Measurements from ENCODE around the gene RHOA. TPM values are rescaled to one million over a fixed set of nuclear protein-coding genes. Genes with fewer than 3 reads are reported as not detected.
A peak's percentile ranks its signal among the peaks of the same experiment; 100 is the strongest.

RHOA gene
- total and polyA plus RNA-seq, 10 of the 15 experiments (the other 5 are each of a cell fraction or from before 2014, with no cell fraction given) = 246 to 1,049 (median 515) TPM

DNA sequence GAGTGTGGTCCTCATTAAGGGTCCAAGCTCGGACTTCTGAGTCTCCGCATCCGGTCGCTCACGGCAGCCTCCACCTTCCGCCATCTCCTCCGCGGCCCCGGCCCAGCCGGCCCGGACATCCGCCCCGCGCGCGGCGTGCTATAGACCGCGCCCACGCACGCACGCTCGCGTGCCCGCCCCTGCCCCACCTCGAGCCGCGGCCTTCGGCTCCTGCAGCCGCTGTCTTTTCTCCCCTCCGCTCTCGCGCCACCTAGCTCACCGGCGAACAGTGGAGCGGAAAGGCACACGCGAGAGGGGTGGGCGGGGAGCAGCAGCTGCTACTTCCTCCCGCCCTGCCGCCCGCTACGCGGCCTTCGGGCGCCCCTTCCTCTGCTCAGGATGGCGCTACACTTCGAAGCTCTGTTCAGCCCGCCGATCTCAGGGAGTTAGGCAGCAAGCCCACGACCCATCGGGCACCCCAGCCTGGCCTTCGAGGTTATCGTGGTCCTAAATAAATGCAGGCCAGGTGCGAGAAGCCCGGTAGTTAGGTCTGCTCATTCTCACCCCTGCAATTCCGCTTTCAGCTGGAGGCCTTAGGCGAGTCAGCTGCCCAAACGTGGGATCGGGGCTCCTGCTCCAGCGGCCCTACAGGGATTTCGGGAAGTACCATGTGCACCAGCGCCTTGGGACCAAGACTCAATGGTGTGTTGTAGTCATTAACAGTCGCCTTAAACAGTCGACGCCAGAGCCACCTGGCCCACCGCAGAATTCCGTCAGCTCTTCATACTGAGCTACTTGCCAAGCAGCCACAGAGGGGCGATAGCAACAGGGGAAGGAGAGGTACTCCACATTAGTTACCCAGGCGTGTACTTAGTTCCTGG, 71.6 kb downstream of the RHOA start, which contains the start of gene USP4 (continued):
- TF ChIP-seq, protein P1, sequence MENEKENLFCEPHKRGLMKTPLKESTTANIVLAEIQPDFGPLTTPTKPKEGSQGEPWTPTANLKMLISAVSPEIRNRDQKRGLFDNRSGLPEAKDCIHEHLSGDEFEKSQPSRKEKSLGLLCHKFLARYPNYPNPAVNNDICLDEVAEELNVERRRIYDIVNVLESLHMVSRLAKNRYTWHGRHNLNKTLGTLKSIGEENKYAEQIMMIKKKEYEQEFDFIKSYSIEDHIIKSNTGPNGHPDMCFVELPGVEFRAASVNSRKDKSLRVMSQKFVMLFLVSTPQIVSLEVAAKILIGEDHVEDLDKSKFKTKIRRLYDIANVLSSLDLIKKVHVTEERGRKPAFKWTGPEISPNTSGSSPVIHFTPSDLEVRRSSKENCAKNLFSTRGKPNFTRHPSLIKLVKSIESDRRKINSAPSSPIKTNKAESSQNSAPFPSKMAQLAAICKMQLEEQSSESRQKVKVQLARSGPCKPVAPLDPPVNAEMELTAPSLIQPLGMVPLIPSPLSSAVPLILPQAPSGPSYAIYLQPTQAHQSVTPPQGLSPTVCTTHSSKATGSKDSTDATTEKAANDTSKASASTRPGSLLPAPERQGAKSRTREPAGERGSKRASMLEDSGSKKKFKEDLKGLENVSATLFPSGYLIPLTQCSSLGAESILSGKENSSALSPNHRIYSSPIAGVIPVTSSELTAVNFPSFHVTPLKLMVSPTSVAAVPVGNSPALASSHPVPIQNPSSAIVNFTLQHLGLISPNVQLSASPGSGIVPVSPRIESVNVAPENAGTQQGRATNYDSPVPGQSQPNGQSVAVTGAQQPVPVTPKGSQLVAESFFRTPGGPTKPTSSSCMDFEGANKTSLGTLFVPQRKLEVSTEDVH (IDR thresholded peaks at IDR 0.05; ENCODE audit: low read depth, partially characterized antibody) = no peak
- TF ChIP-seq ZNF274 (IDR thresholded peaks at IDR 0.05; ENCODE audit: insufficient read depth, insufficient read length) (no peak), HDGF (IDR thresholded peaks at IDR 0.05) (0 out of 2 replicates have a peak, but pooled peaks have one; percentile 36), RBBP5 (conservative IDR thresholded peaks at IDR 0.05) (no peak), BHLHE40 (IDR thresholded peaks at IDR 0.05; ENCODE audit: borderline replicate concordance in 1 of 2, low read depth in 2 of 2, low read length in 1 of 2) (peak; percentile 95 to 99), YBX1 (IDR thresholded peaks at IDR 0.05) (no peak), MYC (IDR thresholded peaks at IDR 0.05; ENCODE audit: insufficient read depth, insufficient read length, insufficient replicate concordance, low read length, severe bottlenecking) (peak; percentile 20), SIN3A (IDR thresholded peaks at IDR 0.05; ENCODE audit: low read depth, low read length) (peak; percentile 90), BCL11A (IDR thresholded peaks at IDR 0.05; ENCODE audit: low read depth, low read length) (peak; percentile 28; the same call in 1 of the 2 replicates), LARP7 (IDR thresholded peaks at IDR 0.05) (peak; percentile 73), SP1 (IDR thresholded peaks at IDR 0.05; ENCODE audit: low read depth, low read length) (peak; percentile 18), BMI1 (IDR thresholded peaks at IDR 0.05; ENCODE audit: borderline replicate concordance) (no peak), TCF12 (IDR thresholded peaks at IDR 0.05; ENCODE audit: low read depth, low read length) (peak; percentile 95), ZNF622 (IDR thresholded peaks at IDR 0.05) (no peak), SRF (IDR thresholded peaks at IDR 0.05; ENCODE audit: low read depth in 2 of 2, low read length in 2 of 2) (0 out of 4 replicates have a peak, but pooled peaks of 1 of the 2 experiments have one; percentile 33), RCOR1 (conservative IDR thresholded peaks at IDR 0.05; ENCODE audit: low read depth, low read length) (0 out of 2 replicates have a peak, but pooled peaks have one; percentile 69), TAF1 (IDR thresholded peaks at IDR 0.05; ENCODE audit: borderline replicate concordance, low read depth, low read length) (peak; percentile 93), NR2F1 (conservative IDR thresholded peaks at IDR 0.05) (no peak; the same call in none of the 2 replicates), ZZZ3 (IDR thresholded peaks at IDR 0.05; ENCODE audit: control insufficient read depth, insufficient read length, low read depth) (no peak), SPI1 (IDR thresholded peaks at IDR 0.05; ENCODE audit: borderline replicate concordance, insufficient read depth, low read depth, low read length) (peak; percentile 61), JUNB (IDR thresholded peaks at IDR 0.05) (no peak), SMARCA5 (IDR thresholded peaks at IDR 0.05) (peak; percentile 81; the same call in 1 of the 2 replicates)
- TF ChIP-seq, protein P2, sequence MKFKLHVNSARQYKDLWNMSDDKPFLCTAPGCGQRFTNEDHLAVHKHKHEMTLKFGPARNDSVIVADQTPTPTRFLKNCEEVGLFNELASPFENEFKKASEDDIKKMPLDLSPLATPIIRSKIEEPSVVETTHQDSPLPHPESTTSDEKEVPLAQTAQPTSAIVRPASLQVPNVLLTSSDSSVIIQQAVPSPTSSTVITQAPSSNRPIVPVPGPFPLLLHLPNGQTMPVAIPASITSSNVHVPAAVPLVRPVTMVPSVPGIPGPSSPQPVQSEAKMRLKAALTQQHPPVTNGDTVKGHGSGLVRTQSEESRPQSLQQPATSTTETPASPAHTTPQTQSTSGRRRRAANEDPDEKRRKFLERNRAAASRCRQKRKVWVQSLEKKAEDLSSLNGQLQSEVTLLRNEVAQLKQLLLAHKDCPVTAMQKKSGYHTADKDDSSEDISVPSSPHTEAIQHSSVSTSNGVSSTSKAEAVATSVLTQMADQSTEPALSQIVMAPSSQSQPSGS (IDR thresholded peaks at IDR 0.05; ENCODE audit: low read length) = no peak
- TF ChIP-seq, protein P3, sequence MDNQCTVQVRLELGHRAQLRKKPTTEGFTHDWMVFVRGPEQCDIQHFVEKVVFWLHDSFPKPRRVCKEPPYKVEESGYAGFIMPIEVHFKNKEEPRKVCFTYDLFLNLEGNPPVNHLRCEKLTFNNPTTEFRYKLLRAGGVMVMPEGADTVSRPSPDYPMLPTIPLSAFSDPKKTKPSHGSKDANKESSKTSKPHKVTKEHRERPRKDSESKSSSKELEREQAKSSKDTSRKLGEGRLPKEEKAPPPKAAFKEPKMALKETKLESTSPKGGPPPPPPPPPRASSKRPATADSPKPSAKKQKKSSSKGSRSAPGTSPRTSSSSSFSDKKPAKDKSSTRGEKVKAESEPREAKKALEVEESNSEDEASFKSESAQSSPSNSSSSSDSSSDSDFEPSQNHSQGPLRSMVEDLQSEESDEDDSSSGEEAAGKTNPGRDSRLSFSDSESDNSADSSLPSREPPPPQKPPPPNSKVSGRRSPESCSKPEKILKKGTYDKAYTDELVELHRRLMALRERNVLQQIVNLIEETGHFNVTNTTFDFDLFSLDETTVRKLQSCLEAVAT (IDR thresholded peaks at IDR 0.05) = peak; percentile 19
- TF ChIP-seq, protein P4, sequence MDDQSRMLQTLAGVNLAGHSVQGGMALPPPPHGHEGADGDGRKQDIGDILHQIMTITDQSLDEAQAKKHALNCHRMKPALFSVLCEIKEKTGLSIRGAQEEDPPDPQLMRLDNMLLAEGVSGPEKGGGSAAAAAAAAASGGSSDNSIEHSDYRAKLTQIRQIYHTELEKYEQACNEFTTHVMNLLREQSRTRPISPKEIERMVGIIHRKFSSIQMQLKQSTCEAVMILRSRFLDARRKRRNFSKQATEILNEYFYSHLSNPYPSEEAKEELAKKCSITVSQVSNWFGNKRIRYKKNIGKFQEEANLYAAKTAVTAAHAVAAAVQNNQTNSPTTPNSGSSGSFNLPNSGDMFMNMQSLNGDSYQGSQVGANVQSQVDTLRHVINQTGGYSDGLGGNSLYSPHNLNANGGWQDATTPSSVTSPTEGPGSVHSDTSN (IDR thresholded peaks at IDR 0.05; ENCODE audit: insufficient replicate concordance, low read depth, low read length) = no peak
